HCT116 (cell line): ENCODE measurements around the gene PSTPIP2. TPM values are rescaled to one million over a fixed set of nuclear protein-coding genes. Genes with fewer than 3 reads are reported as not detected.

Experiments used
- ATAC-seq: fragments of 200-7000 bp; cut with Tn5 transposase; 2 replicates; pipeline ENCODE4 v1.9.1; 2020; ENCODE audit warnings: mild to moderate bottlenecking, moderate library complexity
- BruUV-seq: library from RNA; stranded (reverse); fragments of 400-500 nt; replicated peaks from 2 replicates; lab custom pipeline; 2021; lab: Mats Ljungman, UMichigan
- CTCF ChIA-PET: fragments of 300-600 bp; sonication (Branson Sonifier 250); formaldehyde crosslinking; loops from one replicate; lab custom pipeline; 2021; ENCODE audit warnings: antibody characterized with exemption; lab: Charles Lee
- POLR2A ChIA-PET: fragments of 300-600, 350-600 bp; sonication (Branson Sonifier 250); formaldehyde crosslinking; loops from one replicate; lab custom pipeline; 2021; ENCODE audit warnings: antibody characterized with exemption; lab: Charles Lee
- RAD21 ChIA-PET, 2 experiments: fragments of 300-600 bp; sonication (Branson Sonifier 250); formaldehyde crosslinking; loops; one replicate each; lab custom pipeline; 2023; ENCODE audit warnings: low total read pairs in 2 of 2; ENCODE audit not compliant: uncharacterized antibody in 2 of 2, unreplicated experiment in 2 of 2, low non-redundant PET in 1 of 2; lab: Charles Lee
- DNase-seq: peaks from one replicate; pipeline ENCODE4 v3.0.0-alpha.2; 2010; ENCODE audit warnings: low read depth, low spot score
- H2AFZ ChIP-seq: fragments of 200-600 bp; shearing (Covaris generic), sonication (generic); 2 replicates; pipeline ENCODE4 v1.6.1; 2017; ENCODE audit warnings: low read depth, mixed run types, mixed read lengths, antibody characterized with exemption, low read length; ENCODE audit not compliant: poor library complexity, severe bottlenecking
- H3K27ac ChIP-seq: 2 replicates; pipeline ENCODE4 v1.5.1; 2012; ENCODE audit warnings: low read depth, low read length
- H3K27me3 ChIP-seq: fragments of 200-600 bp; sonication (generic); 2 replicates; pipeline ENCODE4 v1.6.1; 2016; ENCODE audit warnings: mixed run types, low read length, mixed read lengths; ENCODE audit not compliant: insufficient read depth
- H3K36me3 ChIP-seq, 2 experiments: fragments of 200-500 bp in 1 of 2; fragments of 200-600 bp in 1 of 2; sonication (Bioruptor generic) in 1 of 2; sonication (generic) in 1 of 2; 2 replicates each; pipeline versions ENCODE4 v1.5.1 to v1.6.1; 2014 to 2016; ENCODE audit warnings: low read length in 2 of 2, inconsistent platforms in 1 of 2, mixed read lengths in 1 of 2, mixed run types in 1 of 2; ENCODE audit not compliant: insufficient read depth in 2 of 2, control insufficient read depth in 1 of 2
- H3K4me1 ChIP-seq, 2 experiments: fragments of 200-600 bp in 1 of 2; sonication (generic) in 1 of 2; 2 replicates each; pipeline versions ENCODE4 v1.5.1 to v1.6.1; 2012 to 2017; ENCODE audit warnings: low read length in 2 of 2, inconsistent platforms in 1 of 2, mild to moderate bottlenecking in 1 of 2, mixed read lengths in 1 of 2, mixed run types in 1 of 2, moderate library complexity in 1 of 2; ENCODE audit not compliant: insufficient read depth in 2 of 2, control insufficient read depth in 1 of 2
- H3K4me2 ChIP-seq: fragments of 200-600 bp; sonication (generic); 2 replicates; pipeline ENCODE4 v1.6.1; 2017; ENCODE audit warnings: mixed run types, low read length, mixed read lengths
- H3K4me3 ChIP-seq, 2 experiments: fragments of 200-600 bp in 1 of 2; sonication (generic) in 1 of 2; replicated peaks in 1 of 2; 2 replicates each; pipeline ENCODE4 v1.5.1; 2011 to 2016; ENCODE audit warnings: low read length in 2 of 2, control low read depth in 1 of 2, low read depth in 1 of 2, mild to moderate bottlenecking in 1 of 2, mixed read lengths in 1 of 2, mixed run types in 1 of 2
- H3K79me2 ChIP-seq: fragments of 200-600 bp; sonication (generic); 2 replicates; pipeline ENCODE4 v1.6.1; 2017; ENCODE audit warnings: mild to moderate bottlenecking, mixed run types, low read length, moderate library complexity, mixed read lengths; ENCODE audit not compliant: insufficient read depth
- H3K9ac ChIP-seq: fragments of 200-600 bp; sonication (generic); 2 replicates; pipeline ENCODE4 v1.6.1; 2016; ENCODE audit warnings: low read length, mixed read lengths
- H3K9me2 ChIP-seq: fragments of 200-600 bp; sonication (generic), shearing (Covaris generic); 2 replicates; pipeline ENCODE4 v1.6.1; 2017; ENCODE audit warnings: mixed run types, mild to moderate bottlenecking, moderate library complexity; ENCODE audit not compliant: insufficient read depth
- H3K9me3 ChIP-seq, 2 experiments: fragments of 200-500 bp in 1 of 2; fragments of 200-600 bp in 1 of 2; sonication (Bioruptor generic) in 1 of 2; sonication (generic) in 1 of 2; 2 replicates each; pipeline ENCODE4 v1.6.1; 2014 to 2017; ENCODE audit warnings: low read length in 2 of 2, mixed read lengths in 2 of 2, inconsistent platforms in 1 of 2, low read depth in 1 of 2, mild to moderate bottlenecking in 1 of 2, mixed run types in 1 of 2, moderate library complexity in 1 of 2; ENCODE audit not compliant: control insufficient read depth in 1 of 2, insufficient read depth in 1 of 2
- H4K20me1 ChIP-seq: fragments of 200-600 bp; sonication (generic), shearing (Covaris generic); 2 replicates; pipeline ENCODE4 v1.6.1; 2017; ENCODE audit warnings: mixed run types, mild to moderate bottlenecking, moderate library complexity; ENCODE audit not compliant: insufficient read depth
- CBX3 ChIP-seq: IDR thresholded peaks from 2 replicates; pipeline ENCODE4 v1.6.1; 2012; ENCODE audit warnings: low read depth
- CEBPB ChIP-seq: IDR thresholded peaks from 2 replicates; pipeline ENCODE4 v1.6.1; 2012; ENCODE audit warnings: low read depth
- EGR1 ChIP-seq: IDR thresholded peaks from 2 replicates; pipeline ENCODE4 v1.6.1; 2012; ENCODE audit warnings: low read depth
- ELF1 ChIP-seq: IDR thresholded peaks from 2 replicates; pipeline ENCODE4 v1.6.1; 2012; ENCODE audit warnings: low read depth, borderline replicate concordance
- EZH2 ChIP-seq: fragments of 200-600 bp; sonication (generic); IDR thresholded peaks from 2 replicates; pipeline ENCODE4 v1.6.1; 2017; ENCODE audit warnings: antibody characterized with exemption, mixed run types
- FOSL1 ChIP-seq: IDR thresholded peaks from 2 replicates; pipeline ENCODE4 v1.6.1; 2012; ENCODE audit warnings: low read depth
- JUND ChIP-seq: IDR thresholded peaks from 2 replicates; pipeline ENCODE4 v1.6.1; 2012
- MAX ChIP-seq: IDR thresholded peaks from 2 replicates; pipeline ENCODE4 v1.6.1; 2012
- POLR2A ChIP-seq: IDR thresholded peaks from 2 replicates; pipeline ENCODE4 v1.7.0; 2011; ENCODE audit warnings: borderline replicate concordance; ENCODE audit not compliant: insufficient read depth, insufficient read length; ENCODE audit errors: extremely low read depth
- RAD21 ChIP-seq: IDR thresholded peaks from 2 replicates; pipeline ENCODE4 v1.6.1; 2012; ENCODE audit warnings: low read depth, mild to moderate bottlenecking
- SRF ChIP-seq: IDR thresholded peaks from 2 replicates; pipeline ENCODE4 v1.6.1; 2012; ENCODE audit warnings: low read depth
- YY1 ChIP-seq: IDR thresholded peaks from 2 replicates; pipeline ENCODE4 v1.6.1; 2011; ENCODE audit warnings: low read length, low read depth, moderate library complexity, mild to moderate bottlenecking; ENCODE audit not compliant: insufficient replicate concordance; ENCODE audit errors: extremely low read depth
- ZFX ChIP-seq: fragments of 450-650 bp; IDR thresholded peaks from 2 replicates; pipeline ENCODE4 v1.6.1; 2017
- ZNF274 ChIP-seq: fragments of 200-500 bp; sonication (Bioruptor generic); IDR thresholded peaks from 2 replicates; pipeline ENCODE4 v1.6.1; 2014; ENCODE audit warnings: mild to moderate bottlenecking, low read depth, low read length, inconsistent platforms
- intact Hi-C: fragments of 100-400 bp; cut with micrococcal nuclease; formaldehyde crosslinking; loops from 2 replicates; pipeline ENCODE4 v1.10.0; 2022
- total RNA-seq: library from RNA; stranded (reverse); gene quantifications from one replicate; pipeline ENCODE4 v1.2.1, GENCODE V29; 2021; ENCODE audit not compliant: unreplicated experiment
- TF ChIP-seq, protein P1 (sequence below): IDR thresholded peaks from 2 replicates; pipeline ENCODE4 v1.6.1; 2011; ENCODE audit warnings: mild to moderate bottlenecking, low read length, moderate library complexity; ENCODE audit not compliant: insufficient replicate concordance; ENCODE audit errors: extremely low read depth

Gene PSTPIP2
- total RNA-seq, 1 experiment from 2014 or later: 20.0 TPM

DNA sequence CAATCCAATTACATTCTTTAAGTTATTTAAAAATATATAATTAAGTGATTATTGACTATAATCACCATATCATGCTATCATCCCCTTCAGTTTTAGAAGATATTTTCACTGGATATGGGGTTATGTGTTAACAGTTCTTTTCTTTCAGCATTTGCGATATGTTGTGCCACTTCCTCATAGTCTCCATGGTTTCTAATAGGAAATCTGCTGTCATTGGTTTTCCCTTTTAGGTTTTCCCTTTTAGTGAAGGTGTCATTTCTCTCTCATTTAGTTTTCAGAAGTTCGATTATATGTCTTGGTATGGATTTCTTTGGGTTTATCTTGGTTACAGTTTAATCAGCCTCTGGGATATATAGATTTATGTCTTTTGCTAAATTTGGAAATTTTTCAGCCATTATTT, 70.2 kb downstream of the PSTPIP2 start:
- DNase-seq: no peak
- no peak overlapping the region for H3K9ac ChIP-seq
- no peaks in the 10 kb centered on the region for H3K9me3 ChIP-seq
- no peaks in the 10 kb centered on the region for H3K79me2 ChIP-seq
- ChIA-PET POLR2A (no interaction called here), CTCF (no interaction called here), RAD21 (no interaction called here)
- intact Hi-C loops: loop anchor here (2.0 kb wide), 1 partner anchor 13 kb away; no protein-coding TSS in a partner anchor
- no TSS peak for BruUV-seq
- no peaks in the 10 kb centered on the region for H4K20me1 ChIP-seq
- H3K4me3 ChIP-seq: no peak overlapping the region
- H2AFZ ChIP-seq: no peak overlapping the region
- TF ChIP-seq EZH2: no peak
- TF ChIP-seq, all 23 proteins: peak for 0
- no peak for ATAC-seq
- no peaks in the 10 kb centered on the region for H3K27me3 ChIP-seq
- H3K4me2 ChIP-seq: no peak overlapping the region
- no peaks in the 10 kb centered on the region for H3K9me2 ChIP-seq
- H3K4me1 ChIP-seq: no peaks in the 10 kb centered on the region
- H3K27ac ChIP-seq: no peak overlapping the region
- peaks cover 0 to 10% of the 10 kb centered on the region in 2 experiments; a peak in 1 of 4 replicates for H3K36me3 ChIP-seq

GRCh38 chr18:46001074-46001473, 71.0 kb downstream of the PSTPIP2 start:
- no peak for TF ChIP-seq ZFX
- no peak for TF ChIP-seq FOSL1
- no peak for TF ChIP-seq ELF1
- no peak for TF ChIP-seq RAD21
- no peak for TF ChIP-seq SRF
- TF ChIP-seq EGR1: no peak
- no peak for TF ChIP-seq MAX
- no peak for TF ChIP-seq ZNF274
- TF ChIP-seq JUND: no peak
- no peak for TF ChIP-seq CBX3
- TF ChIP-seq, protein P1, sequence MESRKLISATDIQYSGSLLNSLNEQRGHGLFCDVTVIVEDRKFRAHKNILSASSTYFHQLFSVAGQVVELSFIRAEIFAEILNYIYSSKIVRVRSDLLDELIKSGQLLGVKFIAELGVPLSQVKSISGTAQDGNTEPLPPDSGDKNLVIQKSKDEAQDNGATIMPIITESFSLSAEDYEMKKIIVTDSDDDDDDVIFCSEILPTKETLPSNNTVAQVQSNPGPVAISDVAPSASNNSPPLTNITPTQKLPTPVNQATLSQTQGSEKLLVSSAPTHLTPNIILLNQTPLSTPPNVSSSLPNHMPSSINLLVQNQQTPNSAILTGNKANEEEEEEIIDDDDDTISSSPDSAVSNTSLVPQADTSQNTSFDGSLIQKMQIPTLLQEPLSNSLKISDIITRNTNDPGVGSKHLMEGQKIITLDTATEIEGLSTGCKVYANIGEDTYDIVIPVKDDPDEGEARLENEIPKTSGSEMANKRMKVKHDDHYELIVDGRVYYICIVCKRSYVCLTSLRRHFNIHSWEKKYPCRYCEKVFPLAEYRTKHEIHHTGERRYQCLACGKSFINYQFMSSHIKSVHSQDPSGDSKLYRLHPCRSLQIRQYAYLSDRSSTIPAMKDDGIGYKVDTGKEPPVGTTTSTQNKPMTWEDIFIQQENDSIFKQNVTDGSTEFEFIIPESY: no peak
- no peak for TF ChIP-seq POLR2A
- no peak for TF ChIP-seq CEBPB
- TF ChIP-seq YY1: no peak
- ChIA-PET CTCF (no interaction called here), POLR2A (no interaction called here), RAD21 (no interaction called here)
- no peak overlapping the region for H3K4me2 ChIP-seq
- no peaks in the 10 kb centered on the region for H3K9me2 ChIP-seq
- H3K79me2 ChIP-seq: no peaks in the 10 kb centered on the region
- no peaks in the 10 kb centered on the region for H3K4me1 ChIP-seq
- DNase-seq: no peak
- H4K20me1 ChIP-seq: no peaks in the 10 kb centered on the region
- intact Hi-C loops: no loop called here
- H2AFZ ChIP-seq: no peak overlapping the region
- no peaks in the 10 kb centered on the region for H3K27me3 ChIP-seq
- no peak for ATAC-seq
- no peak overlapping the region for H3K9ac ChIP-seq
- peaks cover 0 to 10% of the 10 kb centered on the region in 2 experiments; a peak in 1 of 4 replicates for H3K36me3 ChIP-seq
- BruUV-seq: no TSS peak
- no peak overlapping the region for H3K4me3 ChIP-seq
- no peaks in the 10 kb centered on the region for H3K9me3 ChIP-seq
- H3K27ac ChIP-seq: no peak overlapping the region
